Activated CD4-positive, alpha-beta T cell treated with anti-CD3 and anti-CD28 coated beads, Interleukin-2, amount 50 U/mL, for 4 hours (primary cell): Measurements from ENCODE around the gene ERN1.
"Not testable (repeated sequence)": the region's sequence is repeated elsewhere in the genome, so short reads cannot be mapped to it uniquely, and the experiment has no call there.

Experiments
- DNase-seq, 2 experiments: peaks; one replicate each; pipeline ENCODE4 v3.0.0-alpha.2; 2020

ERN1 gene

DNA sequence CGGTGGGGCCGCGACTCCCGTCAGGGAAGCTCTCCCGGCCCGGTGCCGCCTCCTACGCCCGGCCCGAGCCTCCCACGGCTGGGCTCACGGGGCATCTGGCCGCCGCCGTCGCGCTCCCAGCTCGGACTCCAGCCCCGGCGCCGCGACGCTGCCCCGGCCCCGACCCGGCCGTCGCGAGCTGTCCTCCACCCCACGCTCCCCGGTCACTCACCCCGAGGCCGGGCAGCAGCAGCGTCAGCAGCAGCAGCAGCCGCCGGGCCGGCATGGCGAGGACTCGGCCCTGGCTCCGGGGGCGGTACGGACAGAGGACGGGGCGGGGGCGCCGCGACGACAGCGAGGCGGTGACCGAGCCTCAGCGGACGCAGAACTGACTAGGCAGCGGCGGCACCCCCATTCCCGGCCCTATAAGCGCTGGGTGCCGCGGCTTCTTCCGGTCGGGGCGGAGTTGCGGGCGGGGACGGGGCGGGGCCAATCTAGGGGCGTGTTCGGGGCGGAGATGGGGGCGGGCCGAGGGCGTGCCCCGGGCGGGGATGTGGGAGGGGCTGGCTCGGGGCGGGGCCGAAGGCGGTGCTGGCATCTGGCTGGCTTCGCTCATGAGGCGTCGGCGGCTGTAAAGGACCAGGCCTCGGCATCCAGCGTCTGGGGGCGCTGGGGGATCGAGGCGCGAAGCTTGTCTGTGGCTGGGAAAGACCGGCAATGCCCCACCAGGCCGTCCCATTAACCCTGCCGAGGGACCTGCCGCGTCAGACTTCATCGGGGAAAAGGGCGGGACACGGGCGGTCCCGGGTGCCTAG lies at the start of gene ERN1:
Gene ERN1 (minus strand): TSS at position 380 of the 794 bp plus-strand sequence. CDS start 115 bp downstream, at position 265.
- peak; percentile 89 to 91 for DNase-seq

DNA sequence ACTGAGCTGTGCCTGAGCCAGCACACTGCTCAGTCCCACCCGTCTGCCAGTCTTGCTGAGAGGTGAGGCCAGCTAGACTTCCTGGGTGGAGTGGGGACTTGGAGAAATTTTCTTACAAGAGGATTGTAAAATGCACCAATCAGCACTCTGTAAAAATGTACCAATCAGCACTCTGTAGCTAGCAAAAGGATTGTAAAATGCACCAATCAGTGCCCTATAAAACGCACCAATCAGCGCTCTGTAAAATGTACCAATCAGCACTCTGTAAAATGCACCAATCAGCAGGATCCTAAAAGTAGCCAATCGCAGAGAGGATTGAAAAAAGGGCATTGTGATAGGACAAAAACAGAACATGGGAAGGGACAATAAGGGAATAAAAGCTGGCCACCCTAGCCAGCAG lies 49.1 kb upstream of the ERN1 start:
- DNase-seq = not testable (repeated sequence)

DNA sequence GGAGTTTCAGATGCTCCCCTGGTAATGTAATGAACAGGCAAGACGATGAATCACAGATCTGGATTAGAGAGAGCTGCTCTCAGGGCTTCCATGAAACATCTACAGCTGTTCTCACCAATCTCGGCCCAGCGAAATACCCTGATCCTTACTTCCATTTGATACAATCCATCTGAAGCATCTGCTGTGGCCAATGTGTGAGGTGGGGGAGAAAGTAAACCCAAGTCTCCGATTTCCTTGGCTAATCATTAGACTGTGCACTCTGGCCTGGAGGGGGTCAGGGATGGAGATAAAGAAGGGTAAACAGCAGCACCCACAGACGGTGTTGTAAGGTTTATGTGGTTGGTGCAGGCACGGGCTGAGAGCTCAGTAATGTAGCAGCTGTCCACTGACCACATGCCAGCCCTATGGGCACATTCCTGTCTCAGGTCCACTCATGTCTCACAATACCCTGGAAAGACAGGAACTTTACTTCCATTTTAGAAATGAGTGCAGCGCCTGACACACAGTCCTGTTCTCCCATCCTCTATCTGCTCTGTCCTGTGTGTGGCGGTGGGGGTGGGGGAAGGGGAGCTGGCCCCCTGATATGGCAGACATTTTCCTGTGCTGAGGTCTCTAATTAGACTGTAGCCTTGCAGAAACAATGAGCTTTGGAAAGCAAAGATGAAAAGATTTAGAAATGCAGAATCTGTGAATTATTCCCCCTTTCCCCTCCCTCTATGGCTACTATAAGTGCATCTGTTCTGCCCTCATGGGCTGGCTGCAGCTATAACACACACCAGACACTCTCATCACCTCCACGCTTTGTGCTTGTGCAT lies 48.3 kb upstream of the ERN1 start:
- DNase-seq = no peak

DNA sequence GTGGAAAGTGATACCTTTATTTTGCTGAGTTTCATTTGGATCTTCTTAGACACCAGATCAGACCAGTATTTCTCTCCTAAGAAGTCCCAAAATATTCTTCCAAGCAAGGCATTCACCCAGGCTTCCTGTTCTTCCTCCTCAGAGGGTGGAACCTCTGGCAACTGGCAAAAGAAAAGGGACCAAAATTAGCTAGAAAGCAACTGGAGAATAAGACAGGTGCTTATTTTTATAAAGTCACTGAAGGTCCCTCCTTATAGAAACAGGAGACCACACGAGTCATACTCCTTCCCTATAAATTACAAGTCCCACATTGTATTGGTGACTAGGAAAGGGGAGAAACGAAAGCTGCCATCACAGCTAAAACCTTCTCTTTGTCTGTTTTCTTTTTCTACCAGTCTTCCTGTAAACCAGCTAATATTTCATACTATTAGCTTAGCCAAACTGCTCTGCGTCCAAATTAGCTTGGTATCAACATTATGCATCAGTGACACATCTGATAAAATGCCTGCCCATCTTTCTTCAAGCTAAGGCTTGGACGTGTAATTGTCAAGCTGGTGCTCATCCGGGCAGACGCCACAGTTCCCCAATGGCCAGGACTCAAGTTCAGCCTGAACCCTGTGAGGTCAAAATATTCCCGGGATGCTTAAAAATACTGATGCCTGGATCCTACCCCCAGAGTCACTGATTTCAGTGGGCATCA lies 47.5 kb upstream of the ERN1 start:
- DNase-seq = no peak

DNA sequence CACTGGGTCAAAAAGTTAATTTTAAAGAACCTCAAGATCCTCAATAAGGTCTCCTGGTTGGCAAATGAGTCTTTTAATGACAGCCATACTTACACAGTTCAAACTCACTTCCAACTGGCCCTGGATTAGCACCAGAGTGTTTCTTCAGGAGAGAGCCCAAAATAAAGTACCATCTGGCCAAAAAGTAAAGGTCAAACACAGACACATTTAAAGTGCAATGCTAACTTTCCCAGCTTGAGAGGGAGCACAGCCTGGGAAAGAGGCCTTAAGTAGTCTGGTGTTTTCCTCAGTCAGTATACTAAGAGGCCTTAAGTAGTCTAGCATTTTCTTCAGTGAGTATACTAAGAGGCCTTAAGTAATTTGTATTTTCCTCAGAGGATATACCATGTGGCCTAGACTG lies 46.6 kb upstream of the ERN1 start:
- DNase-seq = no peak

DNA sequence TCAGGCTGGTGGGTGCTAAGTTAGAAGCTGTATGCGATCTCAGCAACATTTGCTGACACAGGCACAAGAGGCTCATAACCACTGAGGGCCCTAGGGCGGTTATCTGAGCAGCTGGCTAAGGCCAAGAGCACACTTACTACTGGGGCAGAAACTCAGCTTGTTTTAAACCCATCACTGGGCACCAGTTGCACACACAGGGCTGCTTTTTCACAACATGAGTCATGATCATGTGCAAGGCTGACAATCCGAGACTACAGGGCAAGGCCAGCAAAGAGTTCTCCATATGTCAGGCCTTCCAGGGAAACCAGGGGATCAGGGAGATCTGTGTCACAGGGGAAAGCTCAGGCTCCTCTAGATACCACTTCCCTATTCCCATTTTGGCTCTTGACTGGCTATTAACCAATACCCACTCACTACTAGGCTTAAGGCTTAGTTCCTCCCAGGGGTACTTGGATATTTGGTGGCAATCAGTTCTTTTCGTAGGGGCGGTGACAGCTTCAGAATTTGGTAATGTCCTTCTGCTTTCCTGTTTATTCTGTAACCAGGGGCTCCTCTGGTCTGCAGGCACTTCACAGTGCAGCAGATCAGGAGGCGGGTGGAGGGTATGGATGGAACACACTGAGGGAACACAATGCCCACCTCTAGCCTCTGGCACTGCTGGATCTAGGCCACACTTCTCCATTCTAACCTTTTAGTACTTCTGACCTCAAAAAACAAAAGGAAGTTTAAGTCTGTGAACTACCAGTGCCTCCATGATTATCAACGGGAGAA lies 44.9 kb upstream of the ERN1 start:
- DNase-seq = no peak

DNA sequence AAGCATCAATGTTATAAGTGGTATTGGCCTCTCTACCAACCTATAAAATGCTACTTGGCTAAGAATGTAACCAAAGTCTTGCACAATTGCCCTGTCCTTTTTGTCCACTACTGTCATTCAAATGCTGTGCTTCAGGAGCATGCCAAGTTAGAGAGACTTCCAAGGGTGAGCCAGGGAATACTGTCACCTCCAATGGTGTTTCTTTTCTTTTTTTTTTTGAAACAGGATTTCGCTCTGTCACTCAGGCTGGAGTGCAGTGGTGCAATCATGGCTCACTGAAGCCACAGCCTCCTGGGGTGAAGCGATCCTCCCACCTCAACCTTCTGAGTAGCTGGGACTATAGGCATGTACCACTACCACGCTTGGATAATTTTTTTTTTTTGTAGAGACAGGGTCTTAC lies 43.7 kb upstream of the ERN1 start:
- no peak for DNase-seq

DNA sequence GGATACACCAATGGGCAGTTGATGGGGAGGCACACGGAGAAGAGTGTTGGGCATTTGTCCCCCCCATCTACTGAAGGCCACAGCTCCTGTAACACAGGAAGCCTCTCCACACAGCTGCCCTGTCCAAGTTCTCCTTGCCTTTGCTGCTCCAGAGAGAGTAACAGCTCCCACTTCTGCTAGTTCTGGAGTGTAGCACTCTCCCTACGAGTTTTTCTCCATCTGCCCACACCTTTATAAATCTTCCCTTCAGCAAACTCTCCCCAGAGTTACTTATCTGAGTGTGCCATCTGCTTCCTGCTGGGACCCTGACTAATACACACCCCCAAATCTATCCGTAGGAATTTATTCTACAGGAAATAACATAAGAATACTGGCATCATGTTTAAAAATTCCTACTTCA lies 42.6 kb upstream of the ERN1 start:
- no peak for DNase-seq

DNA sequence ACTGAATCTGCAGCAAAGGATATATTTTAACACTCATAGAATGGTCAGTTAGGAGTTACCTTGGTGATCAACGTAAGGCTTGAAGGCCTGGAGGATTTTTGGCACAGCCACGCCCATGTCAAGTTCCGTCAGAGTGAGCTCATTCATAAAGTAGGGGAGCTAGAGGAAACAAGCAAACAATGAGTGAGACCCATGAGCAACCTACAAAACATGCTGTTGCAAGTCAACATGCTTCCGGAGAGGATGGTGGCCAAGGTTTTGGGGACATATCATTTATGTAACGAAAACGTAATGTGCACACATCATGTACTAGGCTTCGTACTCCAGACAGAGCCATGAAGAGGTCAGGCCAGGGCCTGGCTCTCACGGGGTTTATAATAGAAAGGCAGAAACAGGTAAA lies 41.1 kb upstream of the ERN1 start:
- DNase-seq = no peak

DNA sequence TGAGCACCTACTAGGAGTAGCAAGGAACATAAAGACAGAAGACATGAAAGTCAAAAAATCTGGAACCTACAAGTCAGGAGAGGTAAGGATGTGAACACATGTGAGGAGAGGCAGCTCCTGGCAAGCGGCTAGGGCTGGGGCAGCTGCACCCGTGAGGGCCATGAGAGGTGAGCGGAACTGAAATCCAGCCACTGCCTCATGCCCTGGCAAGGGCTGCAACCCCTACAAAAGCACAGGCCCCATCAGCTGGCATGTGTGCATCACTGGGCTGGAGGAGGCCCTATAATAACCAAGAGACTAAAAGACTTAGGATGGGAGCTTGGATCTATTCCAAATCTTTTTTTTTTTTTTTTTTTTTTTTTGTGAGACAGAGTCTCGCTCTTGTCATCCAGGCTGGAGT lies 40.3 kb upstream of the ERN1 start:
- DNase-seq = no peak

DNA sequence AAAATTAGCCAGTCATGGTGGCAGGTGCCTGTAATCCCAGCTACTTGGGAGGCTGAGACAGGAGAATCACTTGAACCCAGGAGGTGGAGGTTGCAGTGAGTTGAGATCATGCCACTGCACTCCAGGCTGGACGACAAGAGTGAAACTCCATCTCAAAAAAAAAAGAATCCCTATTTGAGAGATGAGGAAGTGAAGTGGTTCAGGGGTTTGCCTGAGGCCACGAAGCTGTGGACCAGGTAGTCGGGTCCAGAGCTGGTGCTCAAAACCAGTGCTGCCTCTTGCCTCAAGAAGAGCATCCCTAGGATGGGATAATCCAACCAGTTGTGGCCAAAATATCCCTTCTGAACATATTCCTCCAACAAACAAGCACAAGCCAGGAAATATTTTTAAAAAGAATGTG lies 37.7 kb upstream of the ERN1 start:
- DNase-seq = not testable (repeated sequence)

DNA sequence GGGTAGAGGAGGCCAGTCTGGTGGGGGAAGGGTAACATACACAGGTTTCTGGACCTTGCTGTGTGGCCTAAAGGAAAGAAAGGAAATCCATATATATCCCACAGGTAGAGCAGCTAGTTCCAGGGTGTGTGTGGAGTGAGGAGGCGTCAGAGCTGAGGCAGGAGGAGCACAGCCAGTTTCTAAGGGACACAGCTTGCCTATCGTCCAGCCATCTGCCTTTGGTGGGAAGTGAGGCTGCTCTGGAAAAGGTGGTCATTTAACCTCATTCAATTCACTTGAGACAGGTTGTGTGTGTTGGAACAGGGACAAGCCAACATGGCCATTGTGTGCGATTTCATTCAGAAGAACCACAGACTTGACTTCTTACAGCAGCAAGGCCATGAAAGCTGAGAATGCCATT lies 36.9 kb upstream of the ERN1 start:
- no peak for DNase-seq

DNA sequence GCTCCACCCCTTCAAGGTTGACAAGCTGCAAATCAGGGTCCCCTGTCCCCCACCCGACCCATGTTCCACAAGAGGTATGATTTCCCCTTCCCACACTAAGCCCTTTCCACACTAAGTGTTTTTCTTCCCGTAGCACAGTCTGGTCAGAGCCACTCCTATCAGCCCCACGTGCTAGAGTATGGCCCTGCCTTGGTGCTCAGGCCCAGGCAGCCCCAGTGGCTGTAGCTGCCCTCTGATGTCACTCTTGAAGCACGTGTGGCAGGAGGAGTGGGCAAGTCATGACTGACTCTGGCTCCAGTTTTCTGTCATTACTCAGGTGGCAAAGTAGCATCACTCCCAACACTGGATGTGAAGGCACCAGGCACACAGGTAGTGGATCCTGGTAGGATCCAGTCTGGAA lies 35.4 kb upstream of the ERN1 start:
- DNase-seq = no peak

DNA sequence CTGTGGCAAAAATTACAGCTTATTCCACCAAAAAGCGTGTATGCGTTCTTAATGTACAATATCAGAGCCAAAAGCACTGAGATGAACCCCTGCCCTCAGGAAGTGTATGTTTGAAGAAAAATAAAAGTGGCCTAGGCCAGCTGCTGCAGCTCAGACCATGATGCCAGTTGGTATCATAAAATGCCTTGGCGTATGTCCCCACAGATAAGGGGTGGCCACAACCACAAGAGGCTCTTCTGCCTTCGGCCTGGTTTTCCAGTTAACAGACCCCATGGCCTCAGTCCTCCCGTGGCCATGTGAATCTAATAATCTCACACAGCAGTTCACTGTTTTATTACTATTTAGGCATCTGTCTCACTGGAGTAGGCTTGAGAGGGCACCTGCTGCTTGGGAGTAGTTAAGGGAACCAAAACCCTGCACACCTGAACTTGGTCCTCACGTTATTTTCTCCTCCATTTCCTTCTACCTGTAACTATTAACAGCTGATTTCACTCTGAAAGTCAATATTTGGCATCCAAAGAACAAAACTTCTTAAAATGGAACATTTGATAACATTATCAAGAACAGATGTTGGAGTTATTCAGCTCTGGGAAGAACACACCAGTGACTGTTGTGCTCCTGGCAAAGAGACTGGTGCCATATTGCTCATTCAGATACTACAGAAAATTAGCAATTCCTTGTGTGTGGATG lies 34.8 kb upstream of the ERN1 start:
- DNase-seq = no peak

DNA sequence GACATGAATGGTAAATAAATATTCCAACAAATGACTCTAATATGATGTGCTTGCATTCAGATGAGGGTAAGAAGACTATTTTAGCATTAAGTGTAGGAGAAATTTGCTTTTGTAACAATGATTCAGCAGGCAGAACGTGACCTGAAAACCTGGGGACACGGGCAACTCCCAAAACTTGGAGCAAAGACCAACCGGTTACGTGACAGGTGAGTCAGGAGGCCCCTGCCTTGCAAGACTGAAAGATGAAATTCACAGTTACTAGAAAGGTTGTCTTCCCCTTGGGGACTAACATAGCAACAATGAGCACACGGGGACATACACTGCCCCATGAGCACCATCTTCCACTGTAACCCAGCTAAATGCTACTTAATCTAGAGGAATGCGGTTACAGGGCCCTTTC lies 33.5 kb upstream of the ERN1 start:
- no peak for DNase-seq

DNA sequence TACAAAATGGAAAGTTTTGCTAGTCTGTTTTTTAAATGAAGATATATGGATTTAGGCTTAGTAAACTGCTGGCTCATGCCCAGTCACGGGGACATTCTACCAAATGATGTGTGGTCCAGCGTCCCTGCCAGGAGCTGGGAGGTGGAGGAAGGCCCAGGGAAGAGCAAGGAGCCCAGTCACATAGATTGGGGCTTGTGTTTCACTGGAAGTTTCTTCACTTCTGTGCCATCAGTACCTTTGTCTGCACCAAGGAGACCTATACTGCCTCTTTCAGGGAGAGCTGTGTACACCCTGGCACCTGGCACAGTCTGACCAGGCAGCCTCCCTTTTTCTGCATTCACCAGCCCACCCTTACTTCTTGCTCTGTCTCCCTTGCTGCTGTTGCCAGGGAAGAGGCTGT lies 32.6 kb upstream of the ERN1 start:
- no peak for DNase-seq

DNA sequence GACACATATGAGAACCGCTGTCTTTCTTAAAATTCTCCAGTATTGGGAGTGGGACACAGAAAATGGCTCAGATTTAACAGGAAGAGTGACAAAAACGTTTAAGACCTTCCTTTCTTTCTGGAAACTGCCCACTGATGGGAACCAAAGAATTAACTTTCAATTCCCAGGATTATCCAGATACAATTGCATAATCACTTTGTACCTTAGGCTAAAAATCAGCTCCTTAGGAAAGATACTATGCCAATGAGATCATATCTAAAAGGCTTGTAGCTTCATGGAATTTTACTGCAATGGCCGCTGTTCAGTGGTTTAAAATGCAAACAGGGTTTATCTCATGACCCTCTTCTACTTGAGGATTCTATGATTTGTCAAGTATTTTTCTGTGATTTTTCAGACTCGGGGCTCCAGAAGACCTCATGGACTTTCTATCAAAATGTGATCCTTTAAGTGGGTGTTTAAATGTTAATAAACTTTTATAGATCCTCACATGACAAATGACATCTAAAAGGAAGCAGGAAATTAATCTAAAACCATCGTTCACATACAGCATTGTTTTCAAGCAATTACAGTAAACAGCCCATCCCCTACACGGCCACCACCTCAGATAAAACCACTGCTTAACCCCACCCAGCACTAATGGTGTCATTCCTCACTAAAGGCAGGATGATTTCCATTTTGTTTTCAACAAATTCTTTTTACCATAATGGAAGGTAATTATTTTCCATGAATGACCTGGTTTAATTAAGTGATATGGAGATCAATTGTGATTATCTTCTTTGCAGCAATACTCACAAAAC lies 31.6 kb upstream of the ERN1 start:
- DNase-seq = no peak

DNA sequence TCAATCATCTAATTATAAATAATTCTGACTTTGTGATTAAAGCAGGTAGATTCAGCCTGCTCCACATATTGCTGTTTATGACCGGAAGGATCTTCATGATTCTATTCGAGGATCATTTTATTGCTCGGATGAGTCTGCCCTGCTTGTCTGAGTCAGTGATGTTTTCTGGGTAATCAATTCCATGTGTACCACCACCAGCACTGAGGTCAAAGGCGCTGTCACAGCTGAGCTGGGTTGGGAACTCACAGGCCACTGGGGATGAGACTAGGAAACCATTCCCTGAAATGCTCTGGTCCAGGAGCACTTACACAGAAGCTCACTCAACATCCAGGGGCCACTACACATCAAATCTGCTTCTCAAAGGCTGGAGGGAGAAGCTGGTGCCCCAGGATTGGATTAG lies 30.4 kb upstream of the ERN1 start:
- DNase-seq = no peak

DNA sequence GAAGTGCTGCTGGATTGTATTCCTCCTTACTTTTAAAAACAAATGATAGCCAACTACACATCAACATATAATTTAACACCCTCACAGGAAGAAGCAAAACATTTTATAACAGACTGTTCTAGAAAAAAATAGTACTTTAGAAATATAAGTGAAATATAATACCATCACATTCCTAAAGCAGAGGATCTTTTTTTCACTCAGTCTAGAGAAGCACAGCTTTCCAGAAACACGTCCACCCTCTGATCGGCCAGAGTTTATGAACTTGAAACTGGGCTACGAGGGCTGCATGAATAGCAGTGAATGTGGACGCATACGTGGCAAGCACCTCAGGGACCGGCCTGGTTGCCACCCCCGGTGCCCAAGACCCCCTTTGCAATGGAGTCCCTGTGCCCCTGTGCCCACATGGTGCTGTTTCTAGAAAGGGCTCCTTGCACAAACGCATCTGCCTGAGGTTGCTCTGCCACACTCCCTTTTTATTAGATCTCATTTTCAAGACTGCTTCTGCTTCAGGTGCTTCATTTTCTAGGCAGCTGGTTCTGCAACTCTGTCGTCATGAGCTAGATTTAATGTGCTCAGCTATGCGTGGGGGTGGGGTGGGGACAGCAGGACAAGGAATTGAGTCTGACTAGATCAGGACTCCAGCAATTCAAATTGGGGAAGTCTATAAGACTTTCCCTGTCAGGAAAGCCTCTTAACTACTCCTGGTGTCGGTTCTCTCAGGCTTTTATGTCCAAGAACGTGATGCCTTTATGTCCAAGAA lies 29.1 kb upstream of the ERN1 start:
- no peak for DNase-seq

DNA sequence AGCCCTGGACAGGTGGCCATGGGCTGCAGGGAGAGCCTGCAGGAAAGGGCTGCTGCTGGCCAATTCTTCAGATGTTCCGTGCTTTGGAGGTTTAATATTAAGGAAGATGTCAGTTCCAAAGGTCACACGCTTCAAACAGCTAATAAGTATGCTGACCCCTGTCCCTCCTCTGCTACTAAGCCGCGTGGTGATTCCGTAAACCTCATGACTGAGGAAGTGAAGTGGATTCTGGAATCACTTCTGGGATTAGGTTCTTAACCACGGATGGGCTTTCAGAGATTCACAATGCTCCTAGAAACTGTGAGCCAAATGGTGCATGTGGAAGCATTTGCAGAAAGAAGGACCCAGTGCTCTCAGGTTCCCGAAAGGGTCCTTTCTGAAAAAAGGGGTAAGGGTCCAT lies 28.5 kb upstream of the ERN1 start:
- DNase-seq = no peak
